Activated naive CD8-positive, alpha-beta T cell treated with anti-CD3 and anti-CD28 coated beads, Interleukin-2, amount 50 U/mL, for 16 hours (primary cell): ENCODE results near the gene KIAA1671.
"Not testable (repeated sequence)": the region's sequence is repeated elsewhere in the genome, so short reads cannot be mapped to it uniquely, and the experiment has no call there.

Experiments
- DNase-seq: peaks from one replicate; pipeline ENCODE4 v3.0.0-alpha.2; 2020; ENCODE audit warnings: low read depth, low spot score

KIAA1671 gene

GRCh38 chr22:25223269-25223850, 270.8 kb downstream of the KIAA1671 start:
- DNase-seq = no peak

GRCh38 chr22:25228822-25229221, 276.3 kb downstream of the KIAA1671 start:
- no peak for DNase-seq

- DNase-seq = not testable (repeated sequence)
These were observed 278.2 kb downstream of the KIAA1671 start for GRCh38 chr22:25230760-25231159.

- DNase-seq = no peak
These were observed 279.8 kb downstream of the KIAA1671 start for GRCh38 chr22:25232301-25232700.

- DNase-seq = not testable (repeated sequence)
These were observed 281.2 kb downstream of the KIAA1671 start for GRCh38 chr22:25233706-25234105.

- DNase-seq = peak; percentile 22
These were observed 283.2 kb downstream of the KIAA1671 start for GRCh38 chr22:25235547-25236290.

GRCh38 chr22:25236417-25236816, 283.9 kb downstream of the KIAA1671 start:
- no peak for DNase-seq

GRCh38 chr22:25237503-25237902, 285.0 kb downstream of the KIAA1671 start:
- no peak for DNase-seq

GRCh38 chr22:25238058-25238457, 285.5 kb downstream of the KIAA1671 start:
- DNase-seq = not testable (repeated sequence)
